HUES64 (cell line): ENCODE results near the gene TRMT112.

ENCODE experiments used
- H3K27ac ChIP-seq: 2 replicates; pipeline ENCODE4 v1.7.0; 2013; ENCODE audit warnings: low read depth, low read length, inconsistent platforms
- H3K27me3 ChIP-seq: 2 replicates; pipeline ENCODE4 v1.6.1; 2013; ENCODE audit warnings: mild to moderate bottlenecking, low read length; ENCODE audit not compliant: insufficient read depth
- H3K36me3 ChIP-seq: 2 replicates; pipeline ENCODE4 v1.6.1; 2013; ENCODE audit warnings: mild to moderate bottlenecking, low read length; ENCODE audit not compliant: insufficient read depth
- H3K4me1 ChIP-seq: 2 replicates; pipeline ENCODE4 v1.6.1; 2013; ENCODE audit warnings: mild to moderate bottlenecking, low read length, moderate library complexity; ENCODE audit not compliant: insufficient read depth
- H3K4me3 ChIP-seq: 2 replicates; pipeline ENCODE4 v1.5.1; 2013; ENCODE audit warnings: mild to moderate bottlenecking, low read length, moderate library complexity
- H3K9ac ChIP-seq: 2 replicates; pipeline ENCODE4 v1.6.1; 2013; ENCODE audit warnings: mild to moderate bottlenecking, low read depth, low read length
- H3K9me3 ChIP-seq: 2 replicates; pipeline ENCODE4 v1.6.1; 2013; ENCODE audit warnings: low read depth, low read length; ENCODE audit not compliant: insufficient read depth
- WGBS: fragments of 150-250, 120-280 bp; methylation state at CpG from one replicate; pipeline ENCODE4 v1.1.7; 2013; ENCODE audit warnings: missing lambda C conversion rate; 5-methylcytosine and 5-hydroxymethylcytosine counted together

Gene TRMT112

GRCh38 chr11:64285885-64286800 is 31.2 kb downstream of the TRMT112 start:
- no peak overlapping the region for H3K27ac ChIP-seq
- peak overlapping the region; percentile 5; the same call in 1 of the 2 replicates for H3K9ac ChIP-seq
- H3K36me3 ChIP-seq, result peaks cover 3% of the 10 kb centered on the region; the same call in 1 of the 2 replicates
- no peaks in the 10 kb centered on the region for H3K9me3 ChIP-seq
- H3K4me3 ChIP-seq, result peak overlapping the region; percentile 71
- WGBS, result 35% methylated on average over 34 of the region's 40 CpGs
- peaks cover 31% of the 10 kb centered on the region for H3K27me3 ChIP-seq
- 0 out of 2 replicates have a peak, but pooled peaks cover 6% of the 10 kb centered on the region for H3K4me1 ChIP-seq

GRCh38 chr11:64284962-64285884 is 32.1 kb downstream of the TRMT112 start, which contains the start of gene GPR137:
Gene GPR137 (plus strand): TSS chr11:64285848. CDS start chr11:64286525, 677 bp downstream.
- peaks cover 22% of the 10 kb centered on the region for H3K27me3 ChIP-seq
- peaks cover 3% of the 10 kb centered on the region; the same call in 1 of the 2 replicates for H3K36me3 ChIP-seq
- peak within 1 kb of the TSS; percentile 71 for H3K9ac ChIP-seq
- H3K27ac ChIP-seq, result peak within 1 kb of the TSS; percentile 76; the same call in 1 of the 2 replicates
- 0 out of 2 replicates have a peak, but pooled peaks cover 6% of the 10 kb centered on the region for H3K4me1 ChIP-seq
- H3K4me3 ChIP-seq, result peak within 1 kb of the TSS; percentile 71
- under 1% methylated on average over 102 of the region's 102 CpGs for WGBS
- no peaks in the 10 kb centered on the region for H3K9me3 ChIP-seq

DNA sequence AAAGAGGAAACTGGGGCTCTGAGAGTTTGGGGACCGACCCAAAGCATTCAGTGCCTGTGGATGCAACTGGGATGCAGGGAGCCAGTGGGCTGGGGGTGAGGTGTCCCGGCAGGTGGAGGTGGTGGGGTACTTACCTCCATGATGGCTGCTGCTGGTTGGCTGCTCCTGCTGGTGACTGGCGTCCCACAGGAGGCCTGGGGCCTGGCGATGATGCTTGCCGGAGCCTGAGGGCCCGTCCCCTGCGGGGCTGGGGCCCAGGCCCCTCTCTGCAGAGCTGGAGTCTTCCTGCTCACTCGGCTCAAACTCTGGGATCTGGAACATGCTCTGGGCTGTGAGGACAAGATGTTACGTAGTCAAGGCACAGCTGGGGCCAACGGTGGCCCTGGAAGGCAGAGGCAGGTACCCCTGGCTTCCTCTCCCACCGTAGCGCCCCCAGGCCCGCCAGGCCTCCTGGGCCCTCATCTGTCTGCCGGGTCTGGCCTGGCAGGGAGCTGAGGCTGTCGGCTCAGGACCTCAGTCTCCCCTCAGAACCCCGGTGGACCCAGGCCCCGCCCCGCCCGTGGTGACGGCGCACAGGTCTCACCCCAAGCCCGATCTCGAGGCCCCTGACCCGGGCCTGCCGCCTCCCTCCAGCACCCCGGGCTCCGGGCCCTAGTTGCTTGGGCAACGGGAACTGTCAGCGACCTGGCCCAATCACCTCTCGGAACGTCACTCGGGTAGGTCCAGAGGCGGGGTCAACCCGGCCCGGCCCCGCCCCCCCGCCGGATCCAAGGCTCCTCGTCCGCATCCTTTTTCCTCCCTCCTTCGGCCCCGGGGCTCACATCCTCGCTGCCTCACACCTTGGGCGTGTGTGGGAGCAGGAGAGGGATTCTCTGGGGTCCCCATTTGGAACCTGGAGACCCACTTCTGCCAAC is 33.1 kb downstream of the TRMT112 start, which contains the start of gene BAD:
Gene BAD (minus strand): TSS at position 618 of the 914 bp plus-strand sequence. CDS start 297 bp downstream, at position 321.
- H3K36me3 ChIP-seq, result peaks cover 3% of the 10 kb centered on the region; the same call in 1 of the 2 replicates
- peaks cover 13% of the 10 kb centered on the region for H3K27me3 ChIP-seq
- H3K4me1 ChIP-seq, result 0 out of 2 replicates have a peak, but pooled peaks cover 6% of the 10 kb centered on the region
- H3K9me3 ChIP-seq, result no peaks in the 10 kb centered on the region
- peak within 1 kb of the TSS; percentile 76; the same call in 1 of the 2 replicates for H3K27ac ChIP-seq
- H3K4me3 ChIP-seq, result peak within 1 kb of the TSS; percentile 71
- WGBS, result 9% methylated on average over 40 of the region's 44 CpGs
- H3K9ac ChIP-seq, result peak within 1 kb of the TSS; percentile 71

DNA sequence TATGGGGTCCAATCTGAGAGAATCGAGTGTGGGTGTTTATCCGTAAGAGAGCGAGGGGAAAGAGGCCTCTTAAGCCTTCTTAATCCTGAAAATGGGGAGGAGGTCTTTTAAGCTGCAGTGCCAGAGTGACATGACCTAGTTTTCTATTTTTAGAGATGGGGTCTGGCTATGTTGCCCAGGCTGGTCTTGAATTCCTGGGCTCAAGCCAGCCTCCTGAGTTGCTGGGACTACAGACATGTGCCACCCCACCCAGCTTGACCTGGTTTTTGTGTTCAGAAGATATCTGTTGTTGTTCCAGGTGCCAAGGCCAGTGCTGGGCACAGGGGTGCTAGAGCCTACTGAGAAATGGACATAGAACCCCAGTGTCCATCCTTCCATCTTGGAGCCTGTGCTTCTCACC is 34.3 kb downstream of the TRMT112 start:
- Histone ChIP-seq H3K9me3 (no peaks in the 10 kb centered on the region), H3K4me1 (0 out of 2 replicates have a peak, but pooled peaks cover 6% of the 10 kb centered on the region), H3K27ac (no peak overlapping the region), H3K36me3 (peaks cover 10% of the 10 kb centered on the region; the same call in 1 of the 2 replicates), H3K9ac (no peak overlapping the region), H3K27me3 (peaks cover 11% of the 10 kb centered on the region; the same call in 1 of the 2 replicates), H3K4me3 (no peak overlapping the region)
- WGBS, result 92% methylated on average over 3 of the region's 3 CpGs

DNA sequence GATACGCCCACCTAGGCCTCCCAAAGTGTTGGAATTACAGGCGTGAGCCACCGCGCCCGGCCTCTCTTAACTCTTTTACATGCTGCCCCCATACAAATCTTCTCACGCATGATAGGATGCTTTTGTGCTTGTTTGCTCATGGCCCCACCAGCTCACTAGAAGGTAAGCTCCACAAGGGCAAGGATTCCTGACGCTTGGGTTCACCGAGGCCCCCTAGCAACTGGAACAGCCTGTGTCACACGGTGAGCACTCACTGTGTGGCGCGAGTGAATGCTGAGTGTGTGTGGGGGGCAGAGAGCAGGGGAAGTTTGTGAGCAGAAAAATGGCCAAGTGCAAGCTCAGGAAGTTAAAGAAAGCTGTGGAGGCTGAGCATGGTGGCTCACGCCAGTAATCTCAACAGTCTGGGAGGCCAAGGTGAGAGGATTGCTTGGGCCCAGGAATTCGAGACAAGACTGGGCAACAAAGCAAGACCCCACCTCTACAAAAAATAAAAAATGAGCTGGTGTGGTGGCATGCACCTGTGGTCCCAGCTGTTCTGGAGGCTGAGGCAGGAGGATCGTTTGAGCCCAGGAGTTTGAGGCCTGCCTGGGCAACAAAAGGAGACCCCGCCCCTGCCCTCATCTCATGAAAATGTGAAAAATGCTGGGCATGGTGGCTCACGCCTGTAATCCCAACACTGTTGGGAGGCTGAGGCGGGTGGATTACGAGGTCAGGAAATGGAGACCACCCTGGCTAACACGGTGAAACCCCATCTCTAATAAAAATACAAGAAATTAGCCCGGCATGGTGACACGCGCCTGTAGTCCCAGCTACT is 35.2 kb downstream of the TRMT112 start:
- Histone ChIP-seq H3K36me3 (peaks cover 15% of the 10 kb centered on the region; the same call in 1 of the 2 replicates), H3K27ac (no peak overlapping the region), H3K9ac (no peak overlapping the region), H3K27me3 (peaks cover 11% of the 10 kb centered on the region; the same call in 1 of the 2 replicates), H3K4me3 (no peak overlapping the region), H3K4me1 (0 out of 2 replicates have a peak, but pooled peaks cover 6% of the 10 kb centered on the region), H3K9me3 (no peaks in the 10 kb centered on the region)
- 95% methylated on average over 22 of the region's 22 CpGs for WGBS

DNA sequence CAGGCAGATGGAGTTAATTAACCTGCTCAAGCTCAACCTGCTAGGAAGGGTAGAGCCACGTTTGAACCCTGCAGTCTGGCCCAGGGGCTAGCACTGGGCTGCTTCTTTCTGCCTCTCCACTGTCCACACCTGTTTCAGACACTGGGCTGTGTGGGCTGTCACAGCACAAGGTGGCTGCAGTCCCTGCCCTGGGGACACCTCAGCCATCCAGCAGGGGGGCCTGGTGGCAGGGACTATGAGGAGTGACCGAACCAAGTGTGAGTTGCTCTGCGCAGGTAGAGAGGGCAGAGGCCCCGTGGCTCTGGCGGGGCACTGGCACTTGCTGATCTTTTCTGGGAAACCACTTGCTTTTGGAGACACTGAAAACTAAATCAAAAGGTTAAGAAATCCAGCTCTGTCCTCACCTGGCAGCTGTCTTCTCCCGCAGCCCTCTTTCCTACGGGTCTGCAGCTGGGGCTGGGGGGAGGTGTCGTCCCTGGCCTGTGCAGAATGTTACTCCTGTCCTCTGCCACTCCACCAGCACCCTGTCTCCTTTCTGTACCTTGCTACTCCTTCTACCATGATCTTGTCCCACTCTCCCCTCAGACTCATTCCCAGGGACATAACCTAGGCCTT is 38.7 kb downstream of the TRMT112 start:
- Histone ChIP-seq H3K4me1 (0 out of 2 replicates have a peak, but pooled peaks cover 9% of the 10 kb centered on the region), H3K9ac (no peak overlapping the region), H3K27me3 (no peaks in the 10 kb centered on the region), H3K9me3 (no peaks in the 10 kb centered on the region), H3K36me3 (peaks cover 28% of the 10 kb centered on the region), H3K27ac (no peak overlapping the region), H3K4me3 (no peak overlapping the region)
- 84% methylated on average over 8 of the region's 8 CpGs for WGBS

GRCh38 chr11:64276653-64277431 is 40.5 kb downstream of the TRMT112 start:
- Histone ChIP-seq H3K4me1 (peaks cover 11% of the 10 kb centered on the region; the same call in 1 of the 2 replicates), H3K36me3 (peaks cover 25% of the 10 kb centered on the region), H3K4me3 (no peak overlapping the region), H3K27me3 (no peaks in the 10 kb centered on the region), H3K27ac (no peak overlapping the region), H3K9ac (no peak overlapping the region), H3K9me3 (no peaks in the 10 kb centered on the region)
- WGBS, result 88% methylated on average over 17 of the region's 17 CpGs

- 77% methylated on average over 2 of the region's 2 CpGs for WGBS
- H3K27ac ChIP-seq, result no peak overlapping the region
- no peak overlapping the region for H3K9ac ChIP-seq
Observed at GRCh38 chr11:64275841-64276240, 41.5 kb downstream of the TRMT112 start.

More at GRCh38 chr11:64275841-64276240, 41.5 kb downstream of the TRMT112 start:
- H3K4me3 ChIP-seq, result no peak overlapping the region
- no peaks in the 10 kb centered on the region for H3K27me3 ChIP-seq
- no peaks in the 10 kb centered on the region for H3K9me3 ChIP-seq
- peaks cover 12% of the 10 kb centered on the region; the same call in 1 of the 2 replicates for H3K4me1 ChIP-seq
- H3K36me3 ChIP-seq, result peaks cover 24% of the 10 kb centered on the region
